H1 (cell line): ENCODE results near the gene LAS1L. TPM values are rescaled to one million over a fixed set of nuclear protein-coding genes. Genes with fewer than 3 reads are reported as not detected.
A peak's percentile ranks its signal among the peaks of the same experiment; 100 is the strongest.

ENCODE experiments used
- CTCF ChIA-PET: fragments of 300-600 bp; sonication (Branson Sonifier 250); formaldehyde crosslinking; loops from one replicate; lab custom pipeline; 2021; ENCODE audit not compliant: partially characterized antibody; lab: Charles Lee
- POLR2A ChIA-PET: fragments of 300-600 bp; sonication (Branson Sonifier 250); formaldehyde crosslinking; loops from one replicate; lab custom pipeline; 2021; ENCODE audit warnings: inconsistent platforms; ENCODE audit not compliant: partially characterized antibody; lab: Charles Lee
- DNase-seq, 2 experiments: peaks; one replicate each; pipeline versions ENCODE4 v3.0.0 to v3.0.0-alpha.2; 2010 to 2022; ENCODE audit warnings: low spot score in 2 of 2, low read depth in 1 of 2, mixed read lengths in 1 of 2
- FAIRE-seq: peaks from 2 replicates; lab custom pipeline; 2011; peaks lifted over from hg19 to GRCh38; lab: Jason Lieb, UNC
- H2AFZ ChIP-seq: 2 replicates; pipeline ENCODE4 v1.8.1; 2012; ENCODE audit warnings: low read length, inconsistent platforms
- H2AK5ac ChIP-seq: 2 replicates; pipeline ENCODE4 v1.6.1; 2013; ENCODE audit warnings: low read depth, low read length
- H2BK120ac ChIP-seq: replicated peaks from 2 replicates; pipeline ENCODE3; 2013; ENCODE audit warnings: low read depth, low read length, inconsistent platforms
- H2BK12ac ChIP-seq: 2 replicates; pipeline ENCODE4 v1.6.1; 2013; ENCODE audit warnings: low read depth, low read length
- H2BK15ac ChIP-seq: 2 replicates; pipeline ENCODE4 v1.6.1; 2013; ENCODE audit warnings: low read length
- H2BK20ac ChIP-seq: 2 replicates; pipeline ENCODE4 v1.6.1; 2013; ENCODE audit warnings: low read length
- H2BK5ac ChIP-seq: 2 replicates; pipeline ENCODE4 v1.6.1; 2013; ENCODE audit warnings: low read depth, low read length
- H3K14ac ChIP-seq: 2 replicates; pipeline ENCODE4 v1.6.1; 2013; ENCODE audit warnings: inconsistent platforms; ENCODE audit not compliant: insufficient read length
- H3K18ac ChIP-seq: 2 replicates; pipeline ENCODE4 v1.6.1; 2013; ENCODE audit warnings: low read length; ENCODE audit errors: extremely low read depth
- H3K23ac ChIP-seq: 2 replicates; pipeline ENCODE4 v1.6.1; 2013; ENCODE audit warnings: inconsistent platforms; ENCODE audit not compliant: insufficient read length
- H3K23me2 ChIP-seq: 2 replicates; pipeline ENCODE4 v1.6.1; 2013; ENCODE audit warnings: low read depth, low read length
- H3K27ac ChIP-seq: 2 replicates; pipeline ENCODE4 v1.6.1; 2011; ENCODE audit warnings: low read depth, low read length, inconsistent platforms
- H3K27me3 ChIP-seq, 4 experiments: replicated peaks in 1 of 4; 1 replicate in 1 of 4; 2 replicates in 3 of 4; pipeline versions ENCODE4 v1.6.1 to v1.8.1; 2011 to 2013; ENCODE audit warnings: low read length in 3 of 4, mild to moderate bottlenecking in 3 of 4, inconsistent platforms in 2 of 4, mixed read lengths in 2 of 4, moderate library complexity in 1 of 4; ENCODE audit not compliant: control insufficient read depth in 3 of 4, insufficient read depth in 3 of 4; ENCODE audit errors: extremely low read depth in 1 of 4
- H3K36me3 ChIP-seq, 4 experiments: 2 replicates each; pipeline versions ENCODE4 v1.6.1 to v1.8.1; 2011 to 2013; ENCODE audit warnings: mild to moderate bottlenecking in 4 of 4, low read length in 3 of 4, moderate library complexity in 2 of 4, control low read depth in 1 of 4, inconsistent platforms in 1 of 4; ENCODE audit not compliant: insufficient read depth in 4 of 4, control insufficient read depth in 2 of 4
- H3K4ac ChIP-seq: replicated peaks from 2 replicates; pipeline ENCODE3; 2013; ENCODE audit warnings: low read length, low read depth, mixed read lengths, inconsistent platforms; ENCODE audit not compliant: insufficient read length
- H3K4me1 ChIP-seq, 4 experiments: replicated peaks in 1 of 4; 1 replicate in 1 of 4; 2 replicates in 3 of 4; pipeline versions ENCODE4 v1.6.1 to v1.8.1; 2011 to 2013; ENCODE audit warnings: low read length in 3 of 4, inconsistent platforms in 2 of 4, mixed read lengths in 1 of 4; ENCODE audit not compliant: insufficient read depth in 4 of 4, control insufficient read depth in 3 of 4
- H3K4me2 ChIP-seq, 2 experiments: 2 replicates each; pipeline versions ENCODE4 v1.6.1 to v1.8.1; 2011 to 2013; ENCODE audit warnings: low read depth in 2 of 2, low read length in 2 of 2, control low read depth in 1 of 2, inconsistent platforms in 1 of 2, mild to moderate bottlenecking in 1 of 2; ENCODE audit not compliant: insufficient read depth in 1 of 2
- H3K4me3 ChIP-seq, 4 experiments: fragments of 200-600, 300-600 bp in 1 of 4; sonication (generic), shearing (Covaris generic), sonication (Bioruptor Twin) in 1 of 4; 2 replicates each; pipeline versions ENCODE4 v1.5.1 to v1.8.1; 2011 to 2016; ENCODE audit warnings: low read length in 4 of 4, low read depth in 3 of 4, control low read depth in 2 of 4, inconsistent platforms in 2 of 4, mild to moderate bottlenecking in 2 of 4, mixed read lengths in 1 of 4, moderate library complexity in 1 of 4; ENCODE audit not compliant: insufficient read depth in 2 of 4; ENCODE audit errors: extremely low read depth in 1 of 4
- H3K56ac ChIP-seq: replicated peaks from 2 replicates; pipeline ENCODE3; 2013; ENCODE audit warnings: low read depth, mild to moderate bottlenecking, mixed read lengths, low read length, inconsistent platforms; ENCODE audit not compliant: insufficient read length
- H3K79me1 ChIP-seq: 2 replicates; pipeline ENCODE4 v1.6.1; 2013; ENCODE audit warnings: low read depth, low read length, control low read depth
- H3K79me2 ChIP-seq, 2 experiments: 2 replicates each; pipeline versions ENCODE4 v1.6.1 to v1.8.1; 2012 to 2013; ENCODE audit warnings: low read length in 2 of 2, mild to moderate bottlenecking in 2 of 2, inconsistent platforms in 1 of 2; ENCODE audit not compliant: insufficient read depth in 2 of 2, control insufficient read depth in 1 of 2
- H3K9ac ChIP-seq, 4 experiments: replicated peaks in 1 of 4; 1 replicate in 1 of 4; 2 replicates in 3 of 4; pipeline versions ENCODE4 v1.6.1 to v1.8.1; 2011 to 2013; ENCODE audit warnings: low read depth in 3 of 4, low read length in 3 of 4, control low read depth in 2 of 4, mild to moderate bottlenecking in 2 of 4, moderate library complexity in 2 of 4, inconsistent platforms in 1 of 4; ENCODE audit errors: extremely low read depth in 1 of 4
- H3K9me3 ChIP-seq, 2 experiments: 2 replicates each; pipeline versions ENCODE4 v1.6.1 to v1.8.1; 2012 to 2013; ENCODE audit warnings: mild to moderate bottlenecking in 2 of 2, moderate library complexity in 2 of 2, control low read depth in 1 of 2, inconsistent platforms in 1 of 2, low read depth in 1 of 2, low read length in 1 of 2, mixed read lengths in 1 of 2; ENCODE audit not compliant: insufficient read depth in 2 of 2
- H4K20me1 ChIP-seq, 2 experiments: replicated peaks in 1 of 2; 2 replicates each; pipeline versions ENCODE3 to v1.8.1; 2011 to 2013; ENCODE audit warnings: inconsistent platforms in 2 of 2, low read length in 2 of 2, mild to moderate bottlenecking in 1 of 2; ENCODE audit not compliant: insufficient read depth in 2 of 2, control insufficient read depth in 1 of 2
- H4K5ac ChIP-seq: 2 replicates; pipeline ENCODE4 v1.6.1; 2013; ENCODE audit warnings: low read length, low read depth, mixed read lengths, inconsistent platforms; ENCODE audit not compliant: insufficient read length
- H4K8ac ChIP-seq: 2 replicates; pipeline ENCODE4 v1.8.0; 2013; ENCODE audit warnings: mild to moderate bottlenecking, moderate library complexity, low read length, inconsistent platforms; ENCODE audit not compliant: insufficient read depth; ENCODE audit errors: extremely low read depth
- H4K91ac ChIP-seq: replicated peaks from 2 replicates; pipeline ENCODE3; 2013; ENCODE audit warnings: low read length, mixed read lengths, inconsistent platforms; ENCODE audit not compliant: insufficient read length
- RAD21 ChIP-seq, 2 experiments: IDR thresholded peaks in 1 of 2; conservative IDR thresholded peaks in 1 of 2; 2 replicates each; pipeline ENCODE4 v1.6.1; 2011; ENCODE audit warnings: low read depth in 2 of 2, low read length in 2 of 2, improper control_type of control experiment in 1 of 2, inconsistent platforms in 1 of 2, mild to moderate bottlenecking in 1 of 2, moderate library complexity in 1 of 2
- WGBS, 2 experiments: shearing (Covaris generic) in 1 of 2; methylation state at CpG; one replicate each; pipeline versions ENCODE4 v1.1.6 to v1.1.7; 2013 to 2015; ENCODE audit warnings: low lambda C conversion rate in 2 of 2, mixed read lengths in 2 of 2, inconsistent platforms in 1 of 2, low coverage in 1 of 2, missing lambda C conversion rate in 1 of 2; ENCODE audit not compliant: insufficient replicate concordance in 2 of 2, insufficient coverage in 1 of 2, insufficient read length in 1 of 2; ENCODE audit errors: extremely low coverage in 1 of 2, missing lambda C conversion rate in 1 of 2; 5-methylcytosine and 5-hydroxymethylcytosine counted together
- polyA plus RNA-seq, 7 experiments: library from polyadenylated mRNA; depleted of rRNA in 3 of 7; stranded (reverse) in 5 of 7; unstranded in 2 of 7; fragments of >200 nt in 5 of 7; fragments of 200-250 nt in 2 of 7; gene quantifications; 1 replicate in 5 of 7; 2 replicates in 1 of 7; 4 replicates in 1 of 7; pipeline versions ENCODE4 v1.2.1 to v1.2.3, GENCODE V29; 2011 to 2013; ENCODE audit warnings: missing spikeins in 2 of 7, mixed read lengths in 2 of 7
- total RNA-seq: library from RNA; stranded (reverse); fragmentation: NEBNext Ultra II Directional; extraction: Animal tissue kit (Norgen Biotek cat#: 25700); gene quantifications from 2 replicates; pipeline ENCODE4 v1.2.1, GENCODE V29; 2021
- TF ChIP-seq, protein P1 (sequence below), 3 experiments: IDR thresholded peaks; 1 replicate in 2 of 3; 2 replicates in 1 of 3; pipeline versions ENCODE4 v1.5.1 to v1.6.1; 2011; ENCODE audit warnings: low read length in 3 of 3, mild to moderate bottlenecking in 3 of 3, inconsistent platforms in 2 of 3, low read depth in 1 of 3, moderate library complexity in 1 of 3; ENCODE audit not compliant: insufficient read depth in 1 of 3; ENCODE audit errors: control extremely low read depth in 1 of 3
- TF ChIP-seq, protein P2 (sequence below): IDR thresholded peaks from 2 replicates; pipeline ENCODE4 v1.6.1; 2011; ENCODE audit warnings: low read length, improper control_type of control experiment

The LAS1L gene
- total and polyA plus RNA-seq, 2 of the 8 experiments (the other 6 are each of a cell fraction or from before 2014, with no cell fraction given): 39.5 to 65.0 TPM

GRCh38 chrX:65581661-65582339 lies 47.2 kb upstream of the LAS1L start:
- POLR2A ChIA-PET: interaction anchor here (0.9 kb wide), 1 partner anchor 30 kb away, joined by 3 read pairs; no protein-coding TSS in a partner anchor
- H3K27ac ChIP-seq: no peak overlapping the region
- 0 out of 7 replicates have a peak overlapping the region, but pooled peaks of 1 of the 4 experiments have one; percentile 37 for H3K9ac ChIP-seq
- no peak overlapping the region for H3K18ac ChIP-seq
- no peaks in the 10 kb centered on the region for H4K20me1 ChIP-seq
- H3K14ac ChIP-seq: no peak overlapping the region
- H2BK15ac ChIP-seq: no peak overlapping the region
- no peak overlapping the region for H4K5ac ChIP-seq
- no peak overlapping the region for H3K23ac ChIP-seq
- no peak overlapping the region for H3K4me3 ChIP-seq
- no peaks in the 10 kb centered on the region for H3K79me2 ChIP-seq
- no peak overlapping the region; a peak in 1 of 4 replicates for H3K4me2 ChIP-seq
- H2BK120ac ChIP-seq: no peak overlapping the region
- H3K23me2 ChIP-seq: no peaks in the 10 kb centered on the region
- TF ChIP-seq RAD21 (IDR thresholded peaks at IDR 0.05 in 1 of 2, conservative IDR thresholded peaks at IDR 0.05 in 1 of 2; ENCODE audit: low read depth in 2 of 2, low read length in 2 of 2): peak; percentile 87 to 88
- TF ChIP-seq, protein P1, sequence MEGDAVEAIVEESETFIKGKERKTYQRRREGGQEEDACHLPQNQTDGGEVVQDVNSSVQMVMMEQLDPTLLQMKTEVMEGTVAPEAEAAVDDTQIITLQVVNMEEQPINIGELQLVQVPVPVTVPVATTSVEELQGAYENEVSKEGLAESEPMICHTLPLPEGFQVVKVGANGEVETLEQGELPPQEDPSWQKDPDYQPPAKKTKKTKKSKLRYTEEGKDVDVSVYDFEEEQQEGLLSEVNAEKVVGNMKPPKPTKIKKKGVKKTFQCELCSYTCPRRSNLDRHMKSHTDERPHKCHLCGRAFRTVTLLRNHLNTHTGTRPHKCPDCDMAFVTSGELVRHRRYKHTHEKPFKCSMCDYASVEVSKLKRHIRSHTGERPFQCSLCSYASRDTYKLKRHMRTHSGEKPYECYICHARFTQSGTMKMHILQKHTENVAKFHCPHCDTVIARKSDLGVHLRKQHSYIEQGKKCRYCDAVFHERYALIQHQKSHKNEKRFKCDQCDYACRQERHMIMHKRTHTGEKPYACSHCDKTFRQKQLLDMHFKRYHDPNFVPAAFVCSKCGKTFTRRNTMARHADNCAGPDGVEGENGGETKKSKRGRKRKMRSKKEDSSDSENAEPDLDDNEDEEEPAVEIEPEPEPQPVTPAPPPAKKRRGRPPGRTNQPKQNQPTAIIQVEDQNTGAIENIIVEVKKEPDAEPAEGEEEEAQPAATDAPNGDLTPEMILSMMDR (IDR thresholded peaks at IDR 0.05; ENCODE audit: control extremely low read depth in 1 of 3, insufficient read depth in 1 of 3, low read depth in 1 of 3, low read length in 3 of 3): peak; percentile 10 to 77 (median 71)
- TF ChIP-seq, protein P2, sequence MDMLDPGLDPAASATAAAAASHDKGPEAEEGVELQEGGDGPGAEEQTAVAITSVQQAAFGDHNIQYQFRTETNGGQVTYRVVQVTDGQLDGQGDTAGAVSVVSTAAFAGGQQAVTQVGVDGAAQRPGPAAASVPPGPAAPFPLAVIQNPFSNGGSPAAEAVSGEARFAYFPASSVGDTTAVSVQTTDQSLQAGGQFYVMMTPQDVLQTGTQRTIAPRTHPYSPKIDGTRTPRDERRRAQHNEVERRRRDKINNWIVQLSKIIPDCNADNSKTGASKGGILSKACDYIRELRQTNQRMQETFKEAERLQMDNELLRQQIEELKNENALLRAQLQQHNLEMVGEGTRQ: no peak
- FAIRE-seq: peak; percentile 88
- H2BK20ac ChIP-seq: no peak overlapping the region
- no peaks in the 10 kb centered on the region for H3K36me3 ChIP-seq
- 0 out of 2 replicates have a peak overlapping the region, but pooled peaks have one; percentile 68 for H2BK12ac ChIP-seq
- H4K91ac ChIP-seq: no peak overlapping the region
- H3K56ac ChIP-seq: no peak overlapping the region
- peaks cover 0 to 4% (median 3%) of the 10 kb centered on the region in 4 experiments; a peak in 2 of 7 replicates for H3K4me1 ChIP-seq
- H2BK5ac ChIP-seq: no peak overlapping the region
- H4K8ac ChIP-seq: no peak overlapping the region
- H3K79me1 ChIP-seq: no peaks in the 10 kb centered on the region
- no peak overlapping the region for H2AK5ac ChIP-seq
- WGBS, 2 experiments: 29% methylated on average over 12 of the region's 12 CpGs; no CpG with 5 or more reads in 1 of the 2 experiments
- peak; percentile 10 to 58 for DNase-seq
- H3K4ac ChIP-seq: no peak overlapping the region
- no peaks in the 10 kb centered on the region for H3K27me3 ChIP-seq
- CTCF ChIA-PET: interaction anchor here (0.6 to 2.1 kb wide), 10 partner anchors 17 to 1149 kb away, joined by 3 to 7 read pairs (median 3); no protein-coding TSS in a partner anchor
- H2AFZ ChIP-seq: peak overlapping the region; percentile 96; the same call in 1 of the 2 replicates
- H3K9me3 ChIP-seq: no peaks in the 10 kb centered on the region
